K562 (cell line): Measurements from ENCODE around the gene IL18RAP. TPM values are rescaled to one million over a fixed set of nuclear protein-coding genes. Genes with fewer than 3 reads are reported as not detected.
A peak's percentile ranks its signal among the peaks of the same experiment; 100 is the strongest.

Source experiments
- ARNT ChIP-seq, 2 experiments: fragments of 450-650 bp; IDR thresholded peaks; 2 replicates each; pipeline ENCODE4 v1.6.1; 2016; ENCODE audit warnings: mild to moderate bottlenecking in 1 of 2
- CEBPG ChIP-seq, 3 experiments: fragments of 200-800 bp in 1 of 3; sonication (Bioruptor generic) in 1 of 3; sonication (generic) in 1 of 3; formaldehyde crosslinking in 1 of 3; IDR thresholded peaks in 2 of 3; conservative IDR thresholded peaks in 1 of 3; 2 replicates each; pipeline versions ENCODE4 v1.6.1 to v1.8.0; 2016 to 2022; ENCODE audit warnings: missing compliant biosample characterization in 2 of 3, missing genetic modification characterization in 2 of 3, mild to moderate bottlenecking in 1 of 3, missing genetic modification reagents in 1 of 3
- GABPA ChIP-seq: fragments of 200-800 bp; sonication (Bioruptor generic); conservative IDR thresholded peaks from 2 replicates; pipeline ENCODE4 v1.6.1; 2016; ENCODE audit warnings: low read depth, missing genetic modification characterization, missing compliant biosample characterization
- HOXB6 ChIP-seq: fragments of 250-450 bp; sonication (Bioruptor Pico); IDR thresholded peaks from 2 replicates; pipeline ENCODE4 v1.5.1; 2022; ENCODE audit warnings: mild to moderate bottlenecking, borderline replicate concordance
- SRSF7 ChIP-seq: fragments of 200-400 bp; formaldehyde crosslinking; optimal IDR thresholded peaks from 2 replicates; pipeline ENCODE3; 2017; ENCODE audit warnings: mild to moderate bottlenecking, low read depth, low read length
- TFAP4 ChIP-seq: sonication (generic); formaldehyde crosslinking; IDR thresholded peaks from 2 replicates; pipeline ENCODE4 v1.8.0; 2022; ENCODE audit warnings: missing genetic modification reagents, mild to moderate bottlenecking, moderate library complexity, borderline replicate concordance
- TRIM24 ChIP-seq, 2 experiments: fragments of 450-650 bp; IDR thresholded peaks; 2 replicates each; pipeline ENCODE4 v1.6.1; 2016
- TRIM25 ChIP-seq: fragments of 450-650 bp; IDR thresholded peaks from 2 replicates; pipeline ENCODE4 v1.7.0; 2016; ENCODE audit warnings: borderline replicate concordance
- polyA plus RNA-seq, 8 experiments: library from polyadenylated mRNA; depleted of rRNA in 4 of 8; stranded (reverse) in 5 of 8; unstranded in 3 of 8; fragments of >200 nt; fragmentation: Nextera tagmentation in 2 of 8; fragmentation: Illumina TruSeq in 1 of 8; extraction: Ambion mirVana in 2 of 8; extraction: Trizol in 1 of 8; gene quantifications; 2 replicates each; pipeline versions ENCODE4 v1.2.1 to v1.2.3, GENCODE V29; 2011 to 2014; ENCODE audit warnings: inconsistent platforms in 1 of 8, missing spikeins in 1 of 8
- total RNA-seq, 7 experiments: library from RNA; depleted of rRNA in 6 of 7; stranded (reverse); fragments of >200 nt in 6 of 7; fragmentation: Illumina TruSeq in 2 of 7; extraction: Trizol in 2 of 7; gene quantifications; 2 replicates each; pipeline versions ENCODE4 v1.2.1 to v1.2.3, GENCODE V29; 2011 to 2021; ENCODE audit warnings: low replicate concordance in 1 of 7
- TF ChIP-seq, protein P1 (sequence below): sonication (generic); IDR thresholded peaks from 2 replicates; pipeline ENCODE4 v1.6.1; 2016

IL18RAP gene
- total and polyA plus RNA-seq, 9 of the 15 experiments (the other 6 are each of a cell fraction or from before 2014, with no cell fraction given), result 1.1 to 20.5 (median 5.8) TPM

DNA sequence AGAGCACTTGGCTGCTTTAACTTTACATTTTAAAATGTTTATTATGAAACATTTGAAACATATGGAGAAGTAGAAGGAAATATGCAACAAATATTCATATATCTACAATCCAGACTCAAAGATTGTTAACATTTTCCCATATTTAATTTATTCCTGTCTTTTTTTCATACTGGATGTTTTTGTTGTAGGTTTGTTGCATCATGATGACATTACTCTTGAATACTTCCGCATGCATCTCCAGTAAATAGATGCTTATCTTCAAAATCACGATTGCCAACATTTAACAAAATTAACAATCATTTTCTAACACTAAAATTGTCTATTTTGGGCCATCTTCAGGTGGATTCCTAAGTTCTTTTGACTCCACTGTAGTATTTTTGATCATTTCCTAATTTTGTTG lies 21.1 kb upstream of the IL18RAP start (continued):
- TF ChIP-seq CEBPG (CRISPR knock-in tag; IDR thresholded peaks at IDR 0.05) (no peak), CEBPG (tag; conservative IDR thresholded peaks at IDR 0.05 in 1 of 2, IDR thresholded peaks at IDR 0.05 in 1 of 2) (peak; percentile 43 to 84; a peak in 3 of 4 replicates), TRIM25 (no peak), HOXB6 (no peak), TRIM24 (IDR thresholded peaks at IDR 0.05) (peak; percentile 30 to 58; a peak in 2 of 4 replicates), SRSF7 (no peak), GABPA (0 out of 2 replicates have a peak, but pooled peaks have one; percentile 27), ARNT (IDR thresholded peaks at IDR 0.05) (no peak), TFAP4 (CRISPR knock-in tag) (no peak)
- TF ChIP-seq, protein P1, sequence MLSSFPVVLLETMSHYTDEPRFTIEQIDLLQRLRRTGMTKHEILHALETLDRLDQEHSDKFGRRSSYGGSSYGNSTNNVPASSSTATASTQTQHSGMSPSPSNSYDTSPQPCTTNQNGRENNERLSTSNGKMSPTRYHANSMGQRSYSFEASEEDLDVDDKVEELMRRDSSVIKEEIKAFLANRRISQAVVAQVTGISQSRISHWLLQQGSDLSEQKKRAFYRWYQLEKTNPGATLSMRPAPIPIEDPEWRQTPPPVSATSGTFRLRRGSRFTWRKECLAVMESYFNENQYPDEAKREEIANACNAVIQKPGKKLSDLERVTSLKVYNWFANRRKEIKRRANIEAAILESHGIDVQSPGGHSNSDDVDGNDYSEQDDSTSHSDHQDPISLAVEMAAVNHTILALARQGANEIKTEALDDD, result no peak
